ENCODE results near the gene DECR2. TPM values are rescaled to one million over a fixed set of nuclear protein-coding genes. Genes with fewer than 3 reads are reported as not detected.
"Not testable (repeated sequence)": the region's sequence is repeated elsewhere in the genome, so short reads cannot be mapped to it uniquely, and the experiment has no call there.

Gene DECR2
- total RNA-seq, 1 donor from 2014 or later, result 8.4 TPM

GRCh38 chr16:361341-361871 is 40.3 kb upstream of the DECR2 start:
- Histone ChIP-seq H3K4me1 (peaks cover 2% of the 10 kb centered on the region), H3K27ac (replicated peaks) (no peak overlapping the region), H3K36me3 (peaks cover 1% of the 10 kb centered on the region), H3K27me3 (ENCODE audit: low read depth) (peaks cover 18% of the 10 kb centered on the region), H3K4me3 (no peak overlapping the region), H3K9me3 (replicated peaks) (no peaks in the 10 kb centered on the region)
- TF ChIP-seq CTCF (IDR thresholded peaks at IDR 0.05; ENCODE audit: borderline replicate concordance), result no peak
- intact Hi-C loops (cut with micrococcal nuclease), result no loop called here
- no peak for DNase-seq

GRCh38 chr16:361872-362701 is 39.6 kb upstream of the DECR2 start:
- Histone ChIP-seq H3K4me3 (no peak overlapping the region), H3K36me3 (peaks cover 8% of the 10 kb centered on the region), H3K4me1 (peaks cover 2% of the 10 kb centered on the region), H3K27me3 (ENCODE audit: low read depth) (peaks cover 18% of the 10 kb centered on the region), H3K27ac (replicated peaks) (no peak overlapping the region), H3K9me3 (replicated peaks) (no peaks in the 10 kb centered on the region)
- intact Hi-C loops (cut with micrococcal nuclease), result no loop called here
- peak; percentile 84 for TF ChIP-seq CTCF (IDR thresholded peaks at IDR 0.05; ENCODE audit: borderline replicate concordance)
- peak; percentile 63 for DNase-seq

- peaks cover 14% of the 10 kb centered on the region for H3K36me3 ChIP-seq
- H3K4me1 ChIP-seq; DNase-seq; H3K4me3 ChIP-seq; H3K27ac ChIP-seq (replicated peaks); intact Hi-C loops (cut with micrococcal nuclease); H3K9me3 ChIP-seq (replicated peaks): not testable (repeated sequence)
- peaks cover 18% of the 10 kb centered on the region for H3K27me3 ChIP-seq (ENCODE audit: low read depth)
Observed at GRCh38 chr16:362702-362999, 39.0 kb upstream of the DECR2 start.

GRCh38 chr16:363110-363765 is 38.4 kb upstream of the DECR2 start:
- Histone ChIP-seq H3K4me1 (peaks cover 2% of the 10 kb centered on the region), H3K4me3 (no peak overlapping the region), H3K36me3 (peaks cover 20% of the 10 kb centered on the region), H3K27me3 (ENCODE audit: low read depth) (peaks cover 18% of the 10 kb centered on the region), H3K27ac (replicated peaks) (no peak overlapping the region), H3K9me3 (replicated peaks) (no peaks in the 10 kb centered on the region)
- no peak for TF ChIP-seq CTCF (IDR thresholded peaks at IDR 0.05; ENCODE audit: borderline replicate concordance)
- no peak for DNase-seq
- intact Hi-C loops (cut with micrococcal nuclease), result no loop called here

GRCh38 chr16:363766-364490 is 37.8 kb upstream of the DECR2 start:
- Histone ChIP-seq H3K36me3 (peaks cover 27% of the 10 kb centered on the region), H3K9me3 (replicated peaks) (no peaks in the 10 kb centered on the region), H3K4me3 (no peak overlapping the region), H3K27ac (replicated peaks) (no peak overlapping the region), H3K27me3 (ENCODE audit: low read depth) (peaks cover 18% of the 10 kb centered on the region), H3K4me1 (peaks cover 3% of the 10 kb centered on the region)
- no peak for DNase-seq
- TF ChIP-seq CTCF (IDR thresholded peaks at IDR 0.05; ENCODE audit: borderline replicate concordance), result no peak
- intact Hi-C loops (cut with micrococcal nuclease), result no loop called here
